Camera-type eye (tissue), 1 donor: ENCODE data around the gene STON2. TPM values are rescaled to one million over a fixed set of nuclear protein-coding genes. Genes with fewer than 3 reads are reported as not detected.

Source experiments
- total RNA-seq: library from RNA; depleted of rRNA; stranded (reverse); fragments of >200 nt; gene quantifications from one replicate; pipeline ENCODE4 v1.2.3, GENCODE V29; 2014

The STON2 gene, protein sequence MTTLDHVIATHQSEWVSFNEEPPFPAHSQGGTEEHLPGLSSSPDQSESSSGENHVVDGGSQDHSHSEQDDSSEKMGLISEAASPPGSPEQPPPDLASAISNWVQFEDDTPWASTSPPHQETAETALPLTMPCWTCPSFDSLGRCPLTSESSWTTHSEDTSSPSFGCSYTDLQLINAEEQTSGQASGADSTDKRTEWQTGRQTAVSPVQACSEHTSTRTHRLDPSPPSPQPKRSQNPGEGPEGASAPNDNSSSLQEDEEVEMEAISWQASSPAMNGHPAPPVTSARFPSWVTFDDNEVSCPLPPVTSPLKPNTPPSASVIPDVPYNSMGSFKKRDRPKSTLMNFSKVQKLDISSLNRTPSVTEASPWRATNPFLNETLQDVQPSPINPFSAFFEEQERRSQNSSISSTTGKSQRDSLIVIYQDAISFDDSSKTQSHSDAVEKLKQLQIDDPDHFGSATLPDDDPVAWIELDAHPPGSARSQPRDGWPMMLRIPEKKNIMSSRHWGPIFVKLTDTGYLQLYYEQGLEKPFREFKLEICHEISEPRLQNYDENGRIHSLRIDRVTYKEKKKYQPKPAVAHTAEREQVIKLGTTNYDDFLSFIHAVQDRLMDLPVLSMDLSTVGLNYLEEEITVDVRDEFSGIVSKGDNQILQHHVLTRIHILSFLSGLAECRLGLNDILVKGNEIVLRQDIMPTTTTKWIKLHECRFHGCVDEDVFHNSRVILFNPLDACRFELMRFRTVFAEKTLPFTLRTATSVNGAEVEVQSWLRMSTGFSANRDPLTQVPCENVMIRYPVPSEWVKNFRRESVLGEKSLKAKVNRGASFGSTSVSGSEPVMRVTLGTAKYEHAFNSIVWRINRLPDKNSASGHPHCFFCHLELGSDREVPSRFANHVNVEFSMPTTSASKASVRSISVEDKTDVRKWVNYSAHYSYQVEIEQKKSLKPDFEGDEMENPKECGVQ
- 338 TPM for total RNA-seq

DNA sequence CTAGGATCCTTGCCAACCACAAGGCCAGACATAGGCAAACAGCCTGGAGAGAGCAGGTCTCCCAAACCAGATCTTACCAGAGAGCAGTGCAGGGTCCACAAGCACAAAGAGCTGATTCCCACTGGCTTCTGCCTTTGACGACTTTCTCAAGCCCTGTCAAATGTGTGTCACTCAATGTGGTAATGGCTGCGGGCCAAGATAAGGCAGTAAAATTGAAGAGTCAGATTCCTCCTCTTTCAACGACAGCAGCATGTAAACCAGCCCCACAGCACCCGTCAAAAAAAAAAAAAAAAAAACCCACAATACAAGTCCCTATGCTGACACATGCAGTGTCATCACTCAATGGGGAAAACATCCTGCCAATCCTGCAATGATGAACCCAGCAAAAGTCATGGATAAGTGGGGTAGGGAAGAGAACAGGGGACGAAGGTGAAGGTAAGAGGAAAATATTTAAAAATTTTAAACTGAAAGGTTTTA lies at the start of gene STON2:
STON2 (minus strand) TSS at position 123 of the 477 bp plus-strand sequence. CDS start 1,942 bp downstream, outside the sequence.

DNA sequence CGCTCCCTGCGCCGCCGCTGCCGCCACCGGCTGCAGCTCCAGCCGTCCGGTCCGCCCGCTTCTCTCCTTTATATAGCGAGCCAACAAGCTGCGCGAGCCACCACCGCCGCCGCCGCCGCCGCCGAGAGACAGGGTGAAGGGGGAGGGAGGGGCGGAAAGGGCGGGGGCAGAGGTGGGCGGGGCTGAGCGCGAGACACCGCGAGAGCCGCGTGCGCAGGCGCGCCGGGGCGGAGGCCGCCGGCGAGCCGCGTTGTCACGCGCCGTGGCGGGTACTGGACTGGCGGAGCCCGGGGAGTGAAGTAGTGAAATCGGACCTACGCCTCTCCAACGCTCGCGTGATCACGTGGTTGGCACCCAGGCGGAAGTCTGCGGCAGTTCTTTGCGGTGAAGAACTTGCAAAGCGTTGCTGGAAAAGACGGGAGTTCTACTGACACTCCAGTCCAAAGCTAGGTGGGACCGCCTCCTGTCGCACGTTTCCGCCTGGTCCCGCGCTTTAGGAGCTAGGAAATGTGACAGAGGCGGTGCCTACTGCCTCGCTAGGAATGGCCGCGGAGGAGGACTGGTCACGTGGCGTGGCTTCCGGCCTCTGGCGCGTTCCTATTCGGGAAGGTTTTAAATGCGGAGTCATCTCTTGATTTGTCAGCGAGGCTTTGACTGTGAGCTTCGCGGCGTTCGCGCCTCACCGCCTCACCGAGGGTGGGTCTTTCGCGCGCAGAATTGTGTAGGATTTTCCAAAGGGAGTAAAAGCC lies 179.1 kb downstream of the STON2 start, which contains the start of gene GTF2A1:
GTF2A1 (minus strand) TSS at position 130 of the 749 bp plus-strand sequence. CDS start 441 bp downstream, outside the sequence.

Other genes with a start within 250 kb of the STON2 start
- 57.3 TPM for gene GTF2A1, start 179.4 kb downstream of the STON2 start, total RNA-seq
- 65.0 TPM for gene SEL1L, start 133.5 kb upstream of the STON2 start, total RNA-seq